ENCODE data around the gene FAXDC2.
"Not testable (repeated sequence)": the region's sequence is repeated elsewhere in the genome, so short reads cannot be mapped to it uniquely, and the experiment has no call there.

Gene FAXDC2

GRCh38 chr5:154849791-154850201, 607 bp downstream of the FAXDC2 start:
- H3K27me3 Mint-ChIP-seq, result no peaks in the 10 kb centered on the region
- H3K4me1 Mint-ChIP-seq (ENCODE audit: low read depth), result peaks cover 13% of the 10 kb centered on the region
- H3K27ac Mint-ChIP-seq, result no peak overlapping the region
- no peaks in the 10 kb centered on the region for H3K9me3 Mint-ChIP-seq
- no peak for DNase-seq
- peaks cover 6% of the 10 kb centered on the region for H3K36me3 Mint-ChIP-seq (ENCODE audit: low read depth)
- H3K4me3 Mint-ChIP-seq, result no peak overlapping the region

GRCh38 chr5:154849264-154849785, 1.1 kb downstream of the FAXDC2 start:
- H3K4me1 Mint-ChIP-seq (ENCODE audit: low read depth), result peaks cover 13% of the 10 kb centered on the region
- DNase-seq, result no peak
- no peak overlapping the region for H3K4me3 Mint-ChIP-seq
- H3K9me3 Mint-ChIP-seq, result no peaks in the 10 kb centered on the region
- H3K27me3 Mint-ChIP-seq, result no peaks in the 10 kb centered on the region
- H3K27ac Mint-ChIP-seq, result no peak overlapping the region
- peaks cover 6% of the 10 kb centered on the region for H3K36me3 Mint-ChIP-seq (ENCODE audit: low read depth)

GRCh38 chr5:154844809-154845208, 5.6 kb downstream of the FAXDC2 start:
- H3K9me3 Mint-ChIP-seq, result no peaks in the 10 kb centered on the region
- H3K36me3 Mint-ChIP-seq (ENCODE audit: low read depth), result peaks cover 6% of the 10 kb centered on the region
- no peaks in the 10 kb centered on the region for H3K27me3 Mint-ChIP-seq
- H3K4me1 Mint-ChIP-seq (ENCODE audit: low read depth), result peaks cover 4% of the 10 kb centered on the region
- no peak overlapping the region for H3K27ac Mint-ChIP-seq
- no peak overlapping the region for H3K4me3 Mint-ChIP-seq
- no peak for DNase-seq

- Mint-ChIP-seq H3K27me3 (no peaks in the 10 kb centered on the region), H3K36me3 (ENCODE audit: low read depth) (peaks cover 8% of the 10 kb centered on the region), H3K4me3 (no peak overlapping the region), H3K9me3 (no peaks in the 10 kb centered on the region), H3K4me1 (ENCODE audit: low read depth) (no peaks in the 10 kb centered on the region), H3K27ac (no peak overlapping the region)
- no peak for DNase-seq
Observed at GRCh38 chr5:154842689-154843530, 7.5 kb downstream of the FAXDC2 start.

- no peak overlapping the region for H3K27ac Mint-ChIP-seq
- H3K9me3 Mint-ChIP-seq, result no peaks in the 10 kb centered on the region
- H3K36me3 Mint-ChIP-seq (ENCODE audit: low read depth), result peaks cover 11% of the 10 kb centered on the region
- H3K4me1 Mint-ChIP-seq (ENCODE audit: low read depth), result no peaks in the 10 kb centered on the region
- no peaks in the 10 kb centered on the region for H3K27me3 Mint-ChIP-seq
- DNase-seq, result no peak
- H3K4me3 Mint-ChIP-seq, result no peak overlapping the region
Observed at GRCh38 chr5:154841273-154841661, 9.1 kb downstream of the FAXDC2 start.

GRCh38 chr5:154840435-154841272, 9.7 kb downstream of the FAXDC2 start:
- Mint-ChIP-seq H3K27me3 (no peaks in the 10 kb centered on the region), H3K4me1 (ENCODE audit: low read depth) (no peaks in the 10 kb centered on the region), H3K36me3 (ENCODE audit: low read depth) (peaks cover 14% of the 10 kb centered on the region), H3K27ac (no peak overlapping the region), H3K4me3 (no peak overlapping the region), H3K9me3 (no peaks in the 10 kb centered on the region)
- no peak for DNase-seq

- Mint-ChIP-seq H3K36me3 (ENCODE audit: low read depth) (peaks cover 24% of the 10 kb centered on the region), H3K27ac (no peak overlapping the region), H3K4me3 (no peak overlapping the region), H3K27me3 (no peaks in the 10 kb centered on the region), H3K4me1 (ENCODE audit: low read depth) (peaks cover 2% of the 10 kb centered on the region), H3K9me3 (no peaks in the 10 kb centered on the region)
- DNase-seq, result no peak
Observed at GRCh38 chr5:154837009-154837901, 13.1 kb downstream of the FAXDC2 start.

GRCh38 chr5:154836225-154836624, 14.2 kb downstream of the FAXDC2 start:
- peak overlapping the region; percentile 5 for H3K27ac Mint-ChIP-seq

GRCh38 chr5:154835701-154836052, 14.7 kb downstream of the FAXDC2 start:
- H3K4me3 Mint-ChIP-seq; DNase-seq; H3K27ac Mint-ChIP-seq; H3K9me3 Mint-ChIP-seq; H3K27me3 Mint-ChIP-seq; H3K4me1 Mint-ChIP-seq (ENCODE audit: low read depth): not testable (repeated sequence)
- H3K36me3 Mint-ChIP-seq (ENCODE audit: low read depth), result peaks cover 38% of the 10 kb centered on the region

More at GRCh38 chr5:154836225-154836624, 14.2 kb downstream of the FAXDC2 start:
- H3K4me1 Mint-ChIP-seq (ENCODE audit: low read depth), result peaks cover 2% of the 10 kb centered on the region
- H3K4me3 Mint-ChIP-seq, result no peak overlapping the region
- peaks cover 32% of the 10 kb centered on the region for H3K36me3 Mint-ChIP-seq (ENCODE audit: low read depth)
- no peaks in the 10 kb centered on the region for H3K9me3 Mint-ChIP-seq
- DNase-seq, result no peak
- no peaks in the 10 kb centered on the region for H3K27me3 Mint-ChIP-seq

GRCh38 chr5:154834053-154834452, 16.4 kb downstream of the FAXDC2 start:
- Mint-ChIP-seq H3K27me3 (no peaks in the 10 kb centered on the region), H3K4me3 (no peak overlapping the region), H3K27ac (no peak overlapping the region), H3K4me1 (ENCODE audit: low read depth) (peaks cover 20% of the 10 kb centered on the region), H3K36me3 (ENCODE audit: low read depth) (peaks cover 54% of the 10 kb centered on the region), H3K9me3 (no peaks in the 10 kb centered on the region)
- no peak for DNase-seq

GRCh38 chr5:154832804-154833203, 17.6 kb downstream of the FAXDC2 start:
- not testable (repeated sequence) for DNase-seq, H3K9me3 Mint-ChIP-seq, H3K27me3 Mint-ChIP-seq, H3K27ac Mint-ChIP-seq, H3K4me3 Mint-ChIP-seq
- peaks cover 63% of the 10 kb centered on the region for H3K36me3 Mint-ChIP-seq (ENCODE audit: low read depth)
- H3K4me1 Mint-ChIP-seq (ENCODE audit: low read depth), result peaks cover 31% of the 10 kb centered on the region

GRCh38 chr5:154831451-154831850, 19.0 kb downstream of the FAXDC2 start:
- H3K27me3 Mint-ChIP-seq, result no peaks in the 10 kb centered on the region
- no peak overlapping the region for H3K4me3 Mint-ChIP-seq
- DNase-seq, result no peak
- H3K9me3 Mint-ChIP-seq, result no peaks in the 10 kb centered on the region
- peaks cover 72% of the 10 kb centered on the region for H3K36me3 Mint-ChIP-seq (ENCODE audit: low read depth)
- H3K4me1 Mint-ChIP-seq (ENCODE audit: low read depth), result peaks cover 41% of the 10 kb centered on the region
- H3K27ac Mint-ChIP-seq, result peak overlapping the region; percentile 29

- no peaks in the 10 kb centered on the region for H3K9me3 Mint-ChIP-seq
- no peak overlapping the region for H3K4me3 Mint-ChIP-seq
- peaks cover 44% of the 10 kb centered on the region for H3K4me1 Mint-ChIP-seq (ENCODE audit: low read depth)
- H3K36me3 Mint-ChIP-seq (ENCODE audit: low read depth), result peaks cover 72% of the 10 kb centered on the region
- no peak for DNase-seq
- H3K27me3 Mint-ChIP-seq, result no peaks in the 10 kb centered on the region
- peak overlapping the region; percentile 86 for H3K27ac Mint-ChIP-seq
Observed at GRCh38 chr5:154830596-154830995, 19.8 kb downstream of the FAXDC2 start.

GRCh38 chr5:154830219-154830595, 20.2 kb downstream of the FAXDC2 start:
- no peaks in the 10 kb centered on the region for H3K27me3 Mint-ChIP-seq
- H3K4me3 Mint-ChIP-seq, result no peak overlapping the region
- peak overlapping the region; percentile 86 for H3K27ac Mint-ChIP-seq
- no peaks in the 10 kb centered on the region for H3K9me3 Mint-ChIP-seq
- no peak for DNase-seq
- peaks cover 44% of the 10 kb centered on the region for H3K4me1 Mint-ChIP-seq (ENCODE audit: low read depth)
- peaks cover 73% of the 10 kb centered on the region for H3K36me3 Mint-ChIP-seq (ENCODE audit: low read depth)

Measured in activated T-cell treated with anti-CD3 and anti-CD28 coated beads, Interleukin-2, amount 50 U/mL, for 24 hours (primary cell).